ENCODE data around the gene HSDL2.
A peak's percentile ranks its signal among the peaks of the same experiment; 100 is the strongest.

Gene HSDL2

DNA sequence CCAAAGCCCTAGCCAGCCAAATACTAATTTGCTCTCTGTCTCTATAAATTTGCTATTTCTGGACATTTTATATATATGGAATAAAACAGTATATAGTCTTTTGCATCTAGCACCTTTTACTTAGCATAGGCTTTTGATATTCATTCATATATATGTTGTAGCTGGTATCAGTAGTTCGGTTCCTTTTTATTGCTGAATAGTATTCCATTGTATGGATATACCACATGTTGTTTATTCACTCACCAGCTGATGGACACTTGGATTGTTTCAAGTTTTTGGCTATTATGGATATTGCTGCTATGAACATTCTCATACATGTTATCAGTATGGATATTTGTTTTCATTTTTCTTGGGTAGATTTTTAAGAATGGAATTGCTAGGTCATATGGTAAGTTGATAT, 82.9 kb downstream of the HSDL2 start:
- no peak for DNase-seq

- no peak for DNase-seq
Observed at GRCh38 chr9:112465352-112465751, 85.4 kb downstream of the HSDL2 start.

- DNase-seq = no peak
Observed at GRCh38 chr9:112472996-112473395, 93.1 kb downstream of the HSDL2 start.

DNA sequence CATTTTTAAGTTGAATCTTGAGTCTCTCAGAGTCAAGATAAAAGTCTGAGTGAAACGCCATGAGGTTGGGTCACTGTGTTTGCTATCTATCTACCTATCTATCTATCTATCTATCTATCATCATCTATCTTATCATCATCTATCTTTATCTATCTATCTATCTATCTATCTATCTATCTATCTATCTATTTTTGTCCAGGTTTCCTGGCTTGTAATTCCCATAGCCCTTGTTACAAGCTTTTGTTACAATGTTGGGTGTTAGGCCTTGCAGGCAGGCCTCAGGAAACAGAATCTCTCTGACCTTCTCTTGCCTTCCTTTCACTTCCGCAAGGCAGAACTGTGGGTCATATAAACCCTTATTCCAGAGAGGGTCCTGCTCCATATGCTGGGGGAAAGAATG, 94.1 kb downstream of the HSDL2 start:
- no peak for DNase-seq

- DNase-seq = no peak
Observed at GRCh38 chr9:112475318-112475717, 95.4 kb downstream of the HSDL2 start.

- no peak for DNase-seq
Observed at GRCh38 chr9:112477330-112477729, 97.4 kb downstream of the HSDL2 start.

DNA sequence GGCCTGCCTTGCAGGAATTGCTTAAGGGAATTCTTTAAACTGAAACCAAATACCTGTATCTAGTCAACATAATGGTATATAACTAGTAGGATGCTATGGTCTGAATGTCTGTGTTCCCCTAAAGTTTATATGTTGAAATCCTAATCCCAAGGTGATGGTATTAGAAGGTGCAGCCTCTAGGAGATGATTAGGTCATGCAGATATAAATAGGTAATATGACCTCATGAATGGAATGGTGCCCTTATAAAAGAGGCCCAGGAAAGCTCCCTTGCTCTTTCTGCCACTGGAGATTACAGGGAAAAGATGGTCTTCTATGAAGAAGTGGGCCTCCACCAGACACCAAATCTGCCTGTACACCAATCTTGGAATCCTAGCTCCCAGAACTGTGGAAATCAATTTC, 99.3 kb downstream of the HSDL2 start:
- no peak for DNase-seq

- no peak for DNase-seq
Observed at GRCh38 chr9:112484607-112485006, 104.7 kb downstream of the HSDL2 start.

GRCh38 chr9:112485574-112485973, 105.7 kb downstream of the HSDL2 start:
- DNase-seq = no peak

GRCh38 chr9:112486221-112487007, 106.5 kb downstream of the HSDL2 start, which contains the start of gene KIAA1958:
Gene KIAA1958 (plus strand): TSS chr9:112486827. CDS start chr9:112574081, 87,254 bp downstream.
- DNase-seq = peak; percentile 93

GRCh38 chr9:112487008-112487798, 107.3 kb downstream of the HSDL2 start:
- DNase-seq = peak; percentile 78

DNA sequence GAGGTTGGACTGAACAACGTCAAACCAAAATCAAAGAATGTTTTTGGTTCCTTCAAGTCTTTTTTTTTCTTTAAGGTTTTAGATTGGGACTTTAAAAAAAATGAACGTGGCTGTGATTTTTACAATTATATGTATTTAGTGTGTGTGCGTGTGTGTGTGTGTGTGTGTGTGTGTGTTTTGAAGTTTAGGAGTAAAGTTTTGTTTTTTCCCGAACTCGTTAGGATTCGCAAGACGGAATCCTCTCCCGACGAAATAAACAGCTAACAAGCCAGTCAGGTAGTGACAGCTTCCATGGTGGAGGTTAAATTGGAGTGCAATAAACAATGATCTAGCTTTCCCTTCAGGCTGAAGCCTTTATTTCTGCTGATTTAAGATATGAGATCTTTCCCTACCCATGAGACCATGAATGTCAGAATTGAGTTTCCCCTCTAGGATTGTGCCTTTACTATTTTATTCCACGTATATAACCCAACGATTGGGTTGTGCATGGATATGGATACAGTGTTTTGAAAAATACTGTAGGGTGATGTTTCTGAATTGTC, 108.0 kb downstream of the HSDL2 start:
- no peak for DNase-seq

- no peak for DNase-seq
Observed at GRCh38 chr9:112489039-112489546, 109.2 kb downstream of the HSDL2 start.

DNA sequence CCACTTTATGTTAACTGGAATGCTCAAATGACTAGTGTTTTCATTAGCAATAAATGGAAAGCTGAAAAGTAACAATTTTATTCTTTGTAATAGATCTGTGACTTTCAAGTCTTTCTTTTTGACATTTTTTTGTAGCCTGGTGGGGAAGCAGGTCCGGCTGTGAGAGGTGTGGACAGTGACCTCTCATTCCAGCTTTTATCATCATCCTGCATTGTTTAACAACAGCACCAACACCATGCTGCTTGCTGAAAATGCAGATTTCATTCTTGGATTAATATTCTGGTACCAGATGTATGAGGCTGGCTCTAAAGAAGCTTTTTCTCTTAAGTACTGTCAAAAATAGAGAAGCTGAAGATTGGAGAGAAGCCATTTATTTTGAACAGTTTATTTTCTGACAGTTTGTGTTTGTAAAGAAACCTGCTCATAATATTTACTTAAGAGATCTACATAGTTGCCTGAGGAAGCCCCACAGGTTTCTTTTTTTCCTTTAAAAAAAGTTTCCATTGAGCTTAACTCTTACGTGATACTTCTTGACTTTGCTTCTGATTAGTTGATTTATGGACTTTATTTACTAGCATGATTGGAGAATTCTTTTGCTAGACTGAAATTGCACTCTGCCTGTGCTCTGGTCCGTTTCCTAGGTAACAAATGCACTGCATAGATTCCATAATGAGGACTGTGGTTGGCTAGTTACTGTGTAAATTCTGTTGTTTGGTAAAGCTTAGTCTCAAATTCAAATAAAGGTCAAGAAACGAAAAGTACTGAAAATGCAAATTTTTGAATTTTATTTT, 110.2 kb downstream of the HSDL2 start:
- DNase-seq = no peak

GRCh38 chr9:112493393-112494137, 113.7 kb downstream of the HSDL2 start:
- no peak for DNase-seq

- DNase-seq = no peak
Observed at GRCh38 chr9:112494153-112494552, 114.2 kb downstream of the HSDL2 start.

DNA sequence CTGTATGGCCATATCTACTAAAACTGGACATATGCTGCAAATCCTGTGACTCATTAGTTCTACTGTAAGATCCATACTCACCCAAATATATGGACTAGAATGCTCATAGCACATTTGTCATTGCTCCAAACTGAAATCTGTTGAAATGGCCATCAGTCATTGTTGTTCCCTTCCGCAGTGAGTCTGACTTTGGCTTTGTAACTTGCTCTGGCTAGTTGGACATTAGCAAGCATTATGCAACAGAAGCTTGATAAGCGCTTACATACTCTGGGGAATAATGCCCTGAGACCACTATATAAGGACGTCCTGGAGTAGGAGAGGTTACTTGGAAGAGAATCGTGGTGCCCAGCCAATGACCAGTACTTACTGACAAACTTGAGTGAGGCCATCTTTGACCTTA, 115.7 kb downstream of the HSDL2 start:
- DNase-seq = no peak

GRCh38 chr9:112496074-112496722, 116.3 kb downstream of the HSDL2 start:
- DNase-seq = no peak

GRCh38 chr9:112500842-112501241, 120.9 kb downstream of the HSDL2 start:
- no peak for DNase-seq

DNA sequence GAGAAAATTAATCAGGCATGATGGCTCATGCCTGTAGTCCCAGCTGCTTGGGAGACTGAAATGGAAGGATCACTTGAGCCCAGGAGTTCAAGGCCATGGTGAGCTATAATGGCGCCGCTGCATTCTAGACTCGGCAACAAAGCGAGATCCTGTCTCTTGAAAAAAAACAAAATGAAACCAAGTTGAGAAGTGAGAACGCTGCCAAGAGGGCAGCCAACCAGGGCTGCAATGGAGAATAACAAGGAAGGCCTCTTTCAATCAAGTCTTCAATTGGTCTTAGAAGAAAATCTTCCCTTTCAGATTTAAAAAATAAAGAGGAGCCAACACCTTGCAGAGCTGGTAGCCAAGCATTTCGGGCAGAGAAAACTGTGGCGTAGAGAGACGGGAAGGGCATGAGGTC, 121.4 kb downstream of the HSDL2 start:
- DNase-seq = no peak

DNA sequence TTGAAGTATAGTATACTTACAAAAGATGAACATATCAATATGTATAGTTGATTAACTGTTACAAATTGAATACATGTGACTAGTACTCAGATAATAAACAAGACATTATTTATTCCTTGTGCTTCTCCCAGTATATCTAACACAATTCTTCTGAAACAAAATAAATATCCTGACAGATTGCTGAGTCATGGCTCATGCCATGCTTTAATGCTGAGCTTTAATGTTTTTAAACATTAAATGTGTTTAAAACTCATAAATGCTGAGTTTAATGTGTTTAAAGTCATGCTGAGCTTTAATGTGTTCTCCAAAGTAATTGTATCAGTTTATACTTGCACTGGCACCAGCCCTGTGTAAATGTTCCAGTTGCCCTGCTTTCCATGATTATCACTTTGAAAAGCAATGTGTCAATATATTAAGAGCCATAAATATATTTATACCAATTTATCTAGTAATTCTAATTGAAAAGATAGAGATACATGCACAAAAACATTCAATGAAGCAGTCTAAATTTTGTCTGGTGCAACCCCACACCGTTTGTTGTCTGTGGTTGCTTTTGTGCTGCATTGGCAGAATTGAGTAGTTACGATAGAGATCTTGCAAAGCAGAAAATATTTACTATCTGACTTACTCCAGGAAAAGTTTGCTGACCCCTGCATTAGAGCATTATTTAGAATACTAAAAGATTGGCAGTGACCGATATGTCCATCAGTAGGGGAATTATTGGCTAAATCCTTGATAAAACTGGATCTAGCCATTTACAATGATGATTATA, 122.5 kb downstream of the HSDL2 start:
- no peak for DNase-seq

Measured in activated effector memory CD4-positive, alpha-beta T cell treated with anti-CD3 and anti-CD28 coated beads, Interleukin-2, amount 50 U/mL, for 16 hours (primary cell).